SK-N-MC (cell line): ENCODE results near the gene CLCN1.

Source experiments
- EZH2 ChIP-seq: fragments of 200-600 bp; sonication (generic); IDR thresholded peaks from one replicate; pipeline ENCODE4 v1.6.1; 2017; ENCODE audit warnings: antibody characterized with exemption
- POLR2AphosphoS5 ChIP-seq: IDR thresholded peaks from 2 replicates; pipeline ENCODE4 v1.6.1; 2012; ENCODE audit warnings: mild to moderate bottlenecking, low read depth, low read length, borderline replicate concordance

- TF ChIP-seq POLR2AphosphoS5 (no peak), EZH2 (no peak)
Observed at GRCh38 chr7:143282124-143282523, 33.8 kb upstream of the CLCN1 start.
